ENCODE results near the gene USP6.
"Not testable (repeated sequence)": the region's sequence is repeated elsewhere in the genome, so short reads cannot be mapped to it uniquely, and the experiment has no call there.

Gene USP6

GRCh38 chr17:5122586-5123342 lies 6.9 kb downstream of the USP6 start:
- peak in 1 of 2 donors; percentile 10 for DNase-seq

GRCh38 chr17:5123343-5124124 lies 7.7 kb downstream of the USP6 start:
- no peak for DNase-seq

GRCh38 chr17:5124125-5124760 lies 8.4 kb downstream of the USP6 start:
- not testable (repeated sequence) for DNase-seq

GRCh38 chr17:5124896-5125295 lies 9.1 kb downstream of the USP6 start:
- DNase-seq, result not testable (repeated sequence)

GRCh38 chr17:5126719-5127488 lies 11.1 kb downstream of the USP6 start:
- no peak for DNase-seq

GRCh38 chr17:5127910-5128309 lies 12.1 kb downstream of the USP6 start:
- DNase-seq, result no peak

GRCh38 chr17:5128387-5128786 lies 12.6 kb downstream of the USP6 start:
- not testable (repeated sequence) for DNase-seq

GRCh38 chr17:5128905-5129535 lies 13.2 kb downstream of the USP6 start:
- DNase-seq, result no peak

- DNase-seq, result not testable (repeated sequence)
Observed at GRCh38 chr17:5129770-5130169, 13.9 kb downstream of the USP6 start.

GRCh38 chr17:5130261-5130660 lies 14.4 kb downstream of the USP6 start:
- not testable (repeated sequence) for DNase-seq

GRCh38 chr17:5130687-5131086 lies 14.9 kb downstream of the USP6 start:
- not testable (repeated sequence) for DNase-seq

- DNase-seq, result no peak
Observed at GRCh38 chr17:5131146-5131715, 15.4 kb downstream of the USP6 start.

- DNase-seq, result not testable (repeated sequence)
Observed at GRCh38 chr17:5131799-5132502, 16.1 kb downstream of the USP6 start.

- DNase-seq, result not testable (repeated sequence)
Observed at GRCh38 chr17:5132503-5133225, 16.8 kb downstream of the USP6 start.

GRCh38 chr17:5133311-5133710 lies 17.5 kb downstream of the USP6 start:
- no peak for DNase-seq

- DNase-seq, result not testable (repeated sequence)
Observed at GRCh38 chr17:5133961-5134360, 18.1 kb downstream of the USP6 start.

- DNase-seq, result not testable (repeated sequence)
Observed at GRCh38 chr17:5134571-5134970, 18.7 kb downstream of the USP6 start.

- DNase-seq, result not testable (repeated sequence)
Observed at GRCh38 chr17:5135131-5135712, 19.4 kb downstream of the USP6 start.

GRCh38 chr17:5135726-5136579 lies 20.1 kb downstream of the USP6 start:
- DNase-seq, result no peak
